AG10803 (cell line): ENCODE results near the gene SLC12A6.

Experiments used
- DNase-seq: peaks from one replicate; pipeline ENCODE4 v3.0.0; 2010; ENCODE audit warnings: low read depth
- H3K4me3 ChIP-seq: 2 replicates; pipeline ENCODE4 v1.5.1; 2011; ENCODE audit warnings: mild to moderate bottlenecking, low read length, control low read depth
- CTCF ChIP-seq: conservative IDR thresholded peaks from 2 replicates; pipeline ENCODE4 v1.5.1; 2011; ENCODE audit warnings: mild to moderate bottlenecking, low read length, control low read depth, inconsistent platforms

Gene SLC12A6

GRCh38 chr15:34314491-34315490 lies 22.8 kb downstream of the SLC12A6 start:
- TF ChIP-seq CTCF, result no peak
- no peak for DNase-seq
- no peak overlapping the region for H3K4me3 ChIP-seq

- no peak for TF ChIP-seq CTCF
- DNase-seq, result no peak
- H3K4me3 ChIP-seq, result no peak overlapping the region
Observed at GRCh38 chr15:34311563-34311962, 26.0 kb downstream of the SLC12A6 start.

- no peak for TF ChIP-seq CTCF
- H3K4me3 ChIP-seq, result no peak overlapping the region
- DNase-seq, result peak; percentile 60
Observed at GRCh38 chr15:34304613-34305012, 33.0 kb downstream of the SLC12A6 start.

- no peak for TF ChIP-seq CTCF
Observed at GRCh38 chr15:34301058-34301457, 36.5 kb downstream of the SLC12A6 start.

GRCh38 chr15:34297059-34297458 lies 40.5 kb downstream of the SLC12A6 start:
- no peak for DNase-seq
- no peak overlapping the region for H3K4me3 ChIP-seq
- TF ChIP-seq CTCF, result no peak

More at GRCh38 chr15:34301058-34301457, 36.5 kb downstream of the SLC12A6 start:
- no peak overlapping the region for H3K4me3 ChIP-seq
- DNase-seq, result no peak

- TF ChIP-seq CTCF, result no peak
- DNase-seq, result no peak
- H3K4me3 ChIP-seq, result no peak overlapping the region
Observed at GRCh38 chr15:34292621-34293020, 45.0 kb downstream of the SLC12A6 start.

- DNase-seq, result no peak
- no peak overlapping the region for H3K4me3 ChIP-seq
- TF ChIP-seq CTCF, result no peak
Observed at GRCh38 chr15:34284937-34285336, 52.6 kb downstream of the SLC12A6 start.
